AML-193 (cell line): Measurements from ENCODE around the gene GGT6.

Experiments
- DNase-seq, 2 experiments: peaks; one replicate each; lab custom pipeline; 2025; lab: John Stamatoyannopoulos, UW

Gene GGT6

DNA sequence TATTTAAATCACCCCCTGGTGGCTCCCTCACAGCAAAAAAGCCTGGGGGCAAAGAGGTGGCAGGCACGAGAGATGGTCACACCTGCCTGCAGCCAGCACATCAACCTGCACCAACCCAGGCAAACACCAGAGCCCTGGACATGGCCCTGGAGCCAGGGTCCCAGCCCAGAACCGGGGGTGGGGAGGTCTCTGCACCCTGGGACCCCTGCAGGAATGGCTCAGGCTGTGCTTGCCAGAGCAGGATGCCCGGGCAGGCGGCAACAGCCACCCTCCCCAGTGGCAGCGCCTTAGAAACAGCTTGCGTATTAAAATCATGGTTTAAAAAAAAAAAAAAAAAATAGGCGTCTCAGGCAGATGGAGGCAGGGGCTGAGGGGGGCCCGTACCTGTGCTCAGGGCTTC is 21.4 kb downstream of the GGT6 start:
- no peak for DNase-seq

DNA sequence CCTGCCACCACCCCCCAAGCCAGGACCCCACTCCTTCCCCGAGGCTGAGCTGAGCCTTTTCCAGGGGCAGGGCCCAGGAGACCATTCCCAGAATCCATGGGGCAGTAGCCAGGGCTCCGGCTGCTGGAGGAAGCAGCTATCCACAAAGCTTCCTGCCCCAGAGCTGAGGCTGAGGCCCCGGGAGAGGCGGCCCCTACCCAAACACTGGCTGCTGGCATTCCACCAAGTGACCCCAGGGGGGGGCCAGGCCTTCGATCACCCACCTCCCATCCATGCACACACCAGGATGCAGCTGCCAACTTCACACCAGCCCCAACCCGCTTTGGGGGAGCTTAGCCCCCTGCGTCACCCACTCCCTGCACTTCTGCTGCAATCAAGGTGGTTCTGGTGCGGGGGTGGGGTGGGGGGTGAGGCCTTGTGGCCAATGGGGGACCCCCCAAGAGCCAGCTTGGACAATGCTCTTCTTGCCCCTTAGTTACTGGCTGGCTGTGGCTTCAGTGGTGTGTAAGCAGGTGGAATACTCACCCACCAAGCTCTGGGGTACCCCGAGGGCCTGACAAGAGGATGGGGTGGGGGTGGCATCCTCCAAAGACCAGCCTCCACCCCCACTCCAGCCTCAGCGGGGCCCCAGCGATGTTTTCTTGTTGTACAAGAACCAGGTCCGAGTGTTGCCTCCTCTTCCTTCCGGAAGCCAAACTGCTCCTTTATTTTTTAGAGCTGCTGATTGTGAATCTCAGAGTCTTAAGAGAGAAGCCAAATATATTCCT is 22.0 kb downstream of the GGT6 start:
- DNase-seq, result no peak

DNA sequence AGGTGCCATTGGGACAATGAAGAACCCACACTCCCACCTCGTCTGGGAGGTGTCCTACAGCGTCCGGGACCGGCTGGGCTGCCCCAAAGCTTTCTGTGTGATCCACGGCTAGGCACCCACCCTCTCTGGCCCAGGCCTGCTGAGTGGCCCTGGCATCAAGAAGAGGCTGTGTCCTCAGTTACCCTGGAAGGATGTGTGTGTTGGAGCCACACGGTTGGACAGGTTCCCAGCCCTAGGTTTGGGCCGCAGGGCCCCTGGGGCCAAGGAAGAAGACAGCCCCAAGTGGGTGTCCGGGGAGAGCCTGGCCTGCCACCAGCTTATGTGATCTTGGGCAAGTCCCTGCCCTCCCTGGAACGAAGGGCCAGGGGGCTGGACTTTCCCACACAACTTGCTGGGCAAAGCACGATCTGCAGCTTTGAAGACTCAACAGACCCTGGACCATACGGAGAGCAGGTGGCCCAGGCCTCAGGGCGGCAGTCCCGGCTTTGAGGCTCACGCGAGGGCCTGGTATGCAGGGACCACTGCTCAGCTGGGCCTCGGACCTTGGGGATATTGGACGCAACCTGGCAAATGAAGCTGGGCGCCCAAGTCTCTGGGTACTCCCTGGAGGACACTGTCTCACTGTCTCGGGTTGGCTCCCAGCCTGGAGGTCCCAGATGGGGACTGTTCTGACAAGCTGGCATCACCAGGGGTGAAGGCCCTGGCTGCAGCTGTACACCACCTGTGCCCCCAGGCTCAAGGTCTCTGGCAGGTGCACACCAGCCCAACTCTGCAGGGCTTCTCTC is 22.7 kb downstream of the GGT6 start:
- no peak for DNase-seq

DNA sequence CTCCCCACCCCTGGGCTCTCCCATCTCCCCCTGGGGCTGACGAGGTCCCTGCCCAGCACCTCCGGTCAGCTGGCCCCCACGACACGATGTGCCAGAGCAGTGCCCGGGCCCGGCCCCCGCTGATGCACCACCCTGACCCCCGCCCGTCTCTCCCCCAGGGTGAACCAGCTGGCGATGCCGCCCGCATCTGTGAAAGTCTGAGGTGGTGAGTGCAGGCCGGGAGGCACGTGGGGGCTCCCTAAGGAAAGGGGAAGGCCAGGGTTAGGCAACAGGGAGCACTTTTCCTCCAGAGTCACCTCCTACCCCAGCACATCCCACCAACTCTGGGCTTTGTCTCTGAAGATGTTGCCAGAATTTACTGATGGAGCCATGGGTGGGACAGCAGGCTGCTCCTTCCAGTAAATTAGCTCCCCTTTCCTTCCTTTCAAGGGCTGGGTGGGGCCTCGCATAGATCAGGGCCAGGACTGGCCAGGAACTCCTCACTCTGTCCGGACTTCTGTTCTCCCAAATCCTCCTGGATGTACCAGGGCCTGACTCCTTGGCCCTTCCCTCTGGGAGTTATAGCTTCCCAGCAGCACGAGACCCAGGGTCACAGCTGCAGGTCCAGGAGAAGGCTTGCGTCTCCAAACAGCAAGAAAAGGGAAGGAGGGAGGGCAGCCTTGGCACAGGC is 23.5 kb downstream of the GGT6 start:
- no peak for DNase-seq

DNA sequence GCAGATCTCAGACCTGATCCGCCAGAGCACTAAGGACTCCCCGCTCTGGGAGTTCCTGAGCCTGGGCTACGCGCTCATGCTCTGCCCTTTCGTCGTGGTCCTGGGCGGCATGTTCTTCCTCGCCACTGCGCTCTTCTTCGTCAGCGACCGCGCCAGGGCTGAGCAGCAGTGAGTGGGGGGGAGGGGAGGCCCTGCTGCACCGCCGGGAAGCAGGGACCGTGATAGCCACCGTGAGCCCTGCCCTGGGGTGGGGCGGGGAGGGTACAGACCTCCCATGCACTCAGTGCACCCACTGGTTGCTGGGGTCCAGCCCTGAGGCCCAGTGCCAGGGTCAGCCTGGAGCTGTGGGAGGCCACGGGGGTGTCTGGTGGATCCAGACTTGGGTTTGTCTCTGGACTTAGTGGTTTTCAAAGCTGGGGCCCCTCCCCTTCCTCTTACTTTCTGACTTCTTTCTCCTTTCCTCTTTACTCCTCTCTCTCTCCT is 24.1 kb downstream of the GGT6 start:
- no peak for DNase-seq

DNA sequence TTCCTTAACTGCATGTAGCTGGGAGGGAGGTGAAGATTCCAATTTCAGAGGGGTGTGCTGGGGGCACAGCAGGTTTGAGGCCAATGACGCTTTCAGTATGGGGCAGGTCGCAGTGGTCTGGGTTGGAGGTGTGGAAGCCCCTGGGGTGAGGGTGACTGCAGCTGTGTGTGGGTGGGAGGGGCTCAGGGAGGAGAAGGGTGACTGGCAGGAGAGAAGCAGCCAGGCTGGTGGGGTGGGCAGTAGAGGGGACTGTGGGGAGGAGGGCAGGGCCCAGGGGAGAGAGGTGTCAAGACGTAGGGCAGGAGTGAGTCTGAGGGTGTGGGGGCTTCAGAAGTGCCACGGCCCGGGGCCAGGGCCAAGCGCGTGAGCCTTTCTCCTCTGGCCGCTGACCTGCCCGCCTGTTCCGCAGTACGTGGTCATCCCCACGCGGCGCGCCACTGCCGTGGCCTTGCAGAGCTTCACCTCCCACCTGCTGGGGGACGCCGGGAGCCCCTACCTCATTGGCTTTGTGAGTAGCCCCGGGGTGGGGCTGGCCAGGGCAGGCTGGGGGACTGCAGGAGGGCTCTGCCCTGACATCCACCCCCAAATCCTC is 24.6 kb downstream of the GGT6 start:
- no peak for DNase-seq

DNA sequence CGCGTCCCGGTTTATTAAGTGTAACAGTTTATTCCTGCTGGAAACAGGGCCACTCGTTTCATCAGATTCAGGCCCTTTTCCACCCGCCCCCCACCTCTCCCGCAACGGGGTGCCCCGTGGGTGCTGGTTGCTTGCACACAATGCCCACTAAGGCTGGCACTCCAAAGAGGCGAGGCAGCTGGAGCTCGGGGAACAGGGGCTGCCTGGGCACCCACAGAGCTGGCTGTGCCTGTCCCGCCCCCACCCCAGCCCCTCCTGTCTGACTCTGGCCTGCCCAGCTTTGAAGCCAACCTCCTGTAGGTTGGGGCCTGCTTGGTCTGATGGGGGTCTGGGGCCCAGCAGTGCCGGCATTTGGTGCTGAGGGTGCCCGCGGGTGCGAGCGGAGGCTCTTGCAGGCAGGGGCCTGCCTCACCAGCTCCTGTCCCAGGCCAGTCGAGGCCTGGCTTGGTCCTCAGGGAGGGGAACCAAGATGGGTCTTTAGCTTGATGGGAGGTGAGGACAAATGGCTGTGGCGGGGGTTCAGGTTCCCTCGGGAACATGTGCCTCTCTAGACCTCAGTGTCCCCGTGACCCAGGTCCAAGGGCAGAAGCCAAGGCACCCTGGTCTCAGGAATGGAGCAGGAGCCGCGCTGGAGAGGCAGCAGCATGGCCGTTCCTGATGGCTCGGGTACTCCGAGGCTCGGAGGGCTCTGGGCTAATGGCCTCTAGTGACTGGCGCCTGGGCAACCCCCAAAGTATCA is 25.3 kb downstream of the GGT6 start:
- DNase-seq, result no peak

DNA sequence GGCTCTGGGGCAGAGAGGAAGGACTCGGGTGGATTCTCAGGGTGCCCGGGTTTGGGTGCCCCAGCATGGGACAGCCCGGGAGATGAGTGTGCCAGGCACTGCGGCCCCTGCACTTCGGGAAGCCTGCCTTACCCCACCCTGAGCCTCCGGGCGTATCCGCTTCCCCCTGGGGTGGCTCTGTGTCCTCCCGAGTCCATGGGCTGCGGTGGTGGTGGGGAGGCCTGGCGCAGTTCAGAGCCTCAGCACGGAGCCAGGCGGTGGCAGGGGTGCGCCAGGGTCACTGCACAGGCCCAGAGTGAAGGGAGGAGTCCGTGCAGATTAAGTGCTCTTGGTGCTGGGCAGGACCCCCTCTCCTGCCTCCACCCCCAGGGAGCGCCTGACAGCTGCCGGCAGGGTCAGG is 25.9 kb downstream of the GGT6 start:
- DNase-seq, result no peak

DNA sequence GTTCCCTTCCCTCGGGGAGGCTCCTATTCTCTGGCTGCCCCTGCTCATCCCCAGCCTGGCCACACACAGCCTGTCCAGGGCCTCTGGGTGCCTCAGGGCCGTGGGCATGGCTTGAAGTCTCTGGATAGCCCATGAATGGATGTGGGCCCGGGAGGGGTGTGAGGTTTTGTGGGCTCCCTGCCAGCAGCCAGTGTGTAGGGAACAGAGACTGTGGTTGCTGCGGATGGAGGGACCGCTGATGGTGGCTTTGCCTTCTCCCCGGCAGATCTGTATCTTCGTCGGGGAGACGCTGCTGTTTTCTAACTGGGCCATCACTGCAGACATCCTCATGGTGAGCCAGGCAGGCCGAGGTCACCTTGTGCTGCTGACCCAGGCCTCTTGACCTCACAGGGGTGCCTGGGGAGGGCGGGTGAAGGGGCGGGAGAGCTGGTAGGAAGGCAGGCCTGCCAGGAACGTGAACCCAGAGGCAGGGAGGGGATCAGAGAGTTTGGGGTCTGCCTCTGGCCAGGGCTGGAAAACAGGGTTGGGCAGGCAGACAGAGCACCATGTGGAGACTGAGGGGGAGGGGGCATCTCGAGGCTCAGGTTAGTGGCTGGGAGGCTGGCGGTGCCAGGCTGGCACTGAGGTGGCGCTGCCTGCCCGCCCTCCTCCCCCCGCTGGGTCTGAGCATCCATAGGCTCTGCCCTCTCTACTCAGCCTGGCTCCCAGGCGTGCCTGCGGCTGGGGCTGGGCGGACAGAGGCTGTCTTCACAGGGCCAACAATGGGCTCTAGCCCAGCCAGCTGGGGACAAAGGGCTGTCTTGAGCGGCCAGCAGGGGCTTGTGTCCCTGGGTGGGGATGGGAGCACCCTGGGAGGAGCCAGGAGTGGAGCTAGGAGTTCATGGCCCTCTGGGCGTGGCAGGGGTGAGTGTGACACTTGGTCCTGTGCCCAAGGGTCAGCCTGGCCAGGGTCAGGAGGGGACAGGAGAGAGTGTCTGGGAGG is 26.6 kb downstream of the GGT6 start:
- no peak for DNase-seq

DNA sequence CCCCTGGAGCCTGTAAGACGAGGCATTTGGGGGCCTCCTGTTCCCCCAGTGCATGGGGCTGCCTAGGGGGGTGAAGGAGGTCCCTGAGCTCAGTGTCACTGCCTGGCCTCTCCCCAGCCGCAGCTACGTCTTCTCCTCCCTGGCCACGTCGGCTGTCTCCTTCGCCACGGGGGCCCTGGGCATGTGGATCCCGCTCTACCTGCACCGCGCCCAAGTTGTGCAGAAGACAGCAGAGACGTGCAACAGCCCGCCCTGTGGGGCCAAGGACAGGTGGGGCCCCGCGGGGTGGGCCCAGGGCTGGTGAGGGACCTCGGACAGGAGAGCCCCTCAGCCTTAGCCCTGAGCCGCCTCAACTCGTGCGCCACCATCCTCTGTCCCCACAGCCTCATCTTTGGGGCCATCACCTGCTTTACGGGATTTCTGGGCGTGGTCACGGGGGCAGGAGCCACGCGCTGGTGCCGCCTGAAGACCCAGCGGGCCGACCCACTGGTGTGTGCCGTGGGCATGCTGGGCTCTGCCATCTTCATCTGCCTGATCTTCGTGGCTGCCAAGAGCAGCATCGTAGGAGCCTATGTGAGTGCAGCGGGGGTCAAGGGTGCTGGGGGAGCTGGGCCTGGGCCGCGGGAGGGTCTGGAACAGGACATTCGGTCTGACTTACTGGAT is 27.4 kb downstream of the GGT6 start:
- no peak for DNase-seq

DNA sequence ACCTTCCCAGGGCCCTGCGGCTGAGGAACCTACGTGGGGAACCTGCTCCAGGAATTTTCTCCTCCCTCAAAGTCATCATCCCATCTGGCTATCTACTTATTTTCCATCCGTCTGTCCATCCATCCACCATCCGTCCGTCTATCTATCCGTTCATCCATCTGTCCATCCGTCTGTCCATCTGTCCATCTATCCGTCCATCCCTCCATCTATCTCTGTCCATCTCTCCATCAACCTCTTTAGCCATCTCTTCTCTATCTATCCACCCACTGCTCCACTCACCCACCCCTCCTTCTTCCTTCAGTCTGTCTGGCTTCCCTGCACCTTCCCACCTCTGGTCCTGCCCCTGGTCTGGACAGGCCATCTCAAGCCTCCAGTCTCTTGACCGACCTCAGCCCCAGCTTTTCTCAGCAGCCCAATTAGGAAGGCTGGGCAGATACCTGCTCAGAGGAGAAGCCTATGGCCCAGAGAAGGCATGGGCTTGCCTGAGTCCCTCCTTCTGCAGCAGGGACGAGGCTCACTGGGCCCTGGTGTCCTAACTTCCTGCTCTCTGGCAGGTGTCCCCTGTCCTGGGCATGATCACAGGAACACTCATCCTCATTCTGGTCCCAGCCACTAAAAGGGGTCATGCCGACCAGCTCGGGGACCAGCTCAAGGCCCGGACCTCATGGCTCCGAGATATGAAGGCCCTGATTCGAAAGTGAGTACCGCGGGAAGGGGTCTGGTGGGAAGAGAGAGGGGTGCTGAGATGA is 28.2 kb downstream of the GGT6 start:
- no peak for DNase-seq

DNA sequence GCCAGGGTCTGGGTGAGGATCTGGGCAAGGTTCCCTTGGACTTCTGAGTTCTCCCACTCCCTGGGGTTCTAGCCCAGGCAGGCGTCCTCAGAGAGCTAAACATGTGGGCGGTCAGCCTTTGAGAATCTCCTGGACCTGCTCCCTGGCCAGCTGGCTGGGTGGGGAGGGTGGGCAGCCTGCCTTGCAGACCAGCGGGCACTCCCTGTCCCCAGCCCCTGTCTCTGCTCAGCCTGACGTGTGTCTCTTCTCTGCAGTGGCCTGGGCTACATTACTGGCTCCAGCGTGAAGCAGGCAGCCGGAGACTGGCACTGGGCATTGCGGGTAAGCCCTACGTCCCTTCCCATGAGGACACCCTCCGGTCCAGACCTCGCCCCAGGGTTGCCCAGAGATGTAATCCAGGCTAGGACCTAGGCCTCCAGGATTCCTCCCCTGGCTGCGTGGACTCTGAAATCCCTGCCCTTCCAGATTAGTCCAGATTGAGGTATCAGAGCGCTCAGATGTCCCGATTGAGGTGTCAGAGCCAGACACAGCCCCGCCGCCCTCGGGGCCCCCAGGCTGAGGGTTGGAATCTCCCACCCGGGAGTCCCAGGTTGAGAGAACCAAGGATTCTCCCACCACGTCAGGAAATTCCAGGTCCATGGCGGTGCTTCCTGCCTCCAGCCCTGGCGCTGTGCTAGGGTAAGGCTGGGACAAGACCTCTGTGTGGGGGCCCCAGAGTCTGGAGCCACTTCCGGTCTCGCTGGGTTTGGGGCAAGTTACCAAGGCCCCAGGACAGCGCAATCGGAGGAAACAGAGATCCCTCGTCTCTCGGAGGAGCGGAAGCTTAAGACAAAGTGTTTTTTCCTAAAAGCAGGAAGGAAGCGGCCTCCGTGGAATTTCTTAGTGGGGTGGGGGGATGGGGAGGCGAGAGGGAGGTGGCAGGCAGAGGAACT is 29.3 kb downstream of the GGT6 start:
- no peak for DNase-seq

DNA sequence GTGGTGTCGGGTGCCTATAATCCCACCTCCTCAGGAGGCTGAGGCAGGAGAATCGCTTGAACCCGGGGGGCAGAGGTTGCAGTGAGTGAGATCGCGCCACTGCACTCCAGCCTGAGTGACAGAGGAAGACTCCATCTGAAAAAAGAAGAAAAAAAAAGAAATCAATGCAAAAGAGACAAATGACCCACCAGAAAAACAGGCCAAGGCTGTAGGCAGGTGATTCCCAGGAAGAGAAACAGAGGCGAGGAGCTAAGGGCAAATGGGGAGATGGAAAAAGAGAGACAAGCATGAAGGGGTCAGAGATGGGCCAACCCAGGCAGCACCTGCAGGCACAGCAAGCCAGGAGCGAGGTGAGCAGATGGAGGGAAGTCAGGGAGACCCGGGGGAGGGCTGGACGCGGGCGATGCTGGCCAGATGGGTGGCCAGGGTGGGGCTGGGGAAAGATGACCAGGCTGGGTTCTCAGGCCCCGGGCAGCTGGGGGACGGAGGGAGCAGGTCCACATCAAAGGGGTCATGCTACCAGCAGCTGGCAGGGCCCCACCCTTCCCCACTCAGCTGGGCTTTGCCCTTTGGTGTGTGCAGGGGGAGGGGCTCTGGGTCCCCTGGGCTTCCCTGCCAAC is 30.7 kb downstream of the GGT6 start:
- no peak for DNase-seq

DNA sequence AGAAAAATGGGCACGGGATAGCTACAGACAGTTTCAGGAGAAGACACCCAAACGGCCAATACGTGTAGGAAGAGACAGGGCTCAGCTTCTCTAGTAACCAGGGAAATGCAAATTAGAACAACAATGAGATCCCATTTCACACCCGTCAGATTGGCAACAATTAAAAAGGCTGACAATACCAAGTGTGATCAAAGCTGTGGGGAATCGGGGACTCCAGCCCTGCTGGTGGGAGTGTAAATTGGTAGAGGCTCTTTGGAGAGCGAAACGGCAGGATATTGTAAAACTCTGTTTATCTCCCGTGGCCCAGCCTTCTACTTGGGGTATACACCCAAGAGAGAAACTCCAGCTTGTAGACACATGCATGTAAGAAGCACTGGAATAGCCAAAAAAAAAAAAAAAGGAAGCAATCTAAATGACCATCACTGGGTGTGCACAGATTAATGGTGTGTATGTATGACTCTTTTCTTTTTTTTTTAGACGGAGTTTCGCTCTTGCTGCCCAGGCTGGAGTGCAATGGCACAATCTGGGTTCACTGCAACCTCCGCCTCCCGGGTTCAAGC is 32.7 kb downstream of the GGT6 start:
- no peak for DNase-seq

DNA sequence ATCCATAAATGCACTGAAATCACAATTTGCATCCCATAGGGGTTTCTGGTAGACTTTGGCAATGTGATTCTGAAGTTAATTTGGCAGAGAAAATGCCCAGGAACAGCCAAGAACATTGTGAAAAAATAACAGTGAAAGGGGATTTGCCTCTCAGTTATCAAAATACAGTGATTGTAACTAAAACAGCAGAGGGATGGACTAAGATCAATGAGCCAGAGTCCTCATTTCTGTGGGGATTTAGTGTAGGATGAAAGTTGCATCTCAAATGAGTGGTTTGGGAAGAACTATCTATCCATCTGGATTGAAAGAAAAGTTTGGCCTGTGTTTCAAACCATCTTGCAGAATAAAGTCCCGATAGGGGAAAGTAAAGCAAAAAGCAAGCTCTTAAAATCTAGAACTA is 33.2 kb downstream of the GGT6 start:
- no peak for DNase-seq

DNA sequence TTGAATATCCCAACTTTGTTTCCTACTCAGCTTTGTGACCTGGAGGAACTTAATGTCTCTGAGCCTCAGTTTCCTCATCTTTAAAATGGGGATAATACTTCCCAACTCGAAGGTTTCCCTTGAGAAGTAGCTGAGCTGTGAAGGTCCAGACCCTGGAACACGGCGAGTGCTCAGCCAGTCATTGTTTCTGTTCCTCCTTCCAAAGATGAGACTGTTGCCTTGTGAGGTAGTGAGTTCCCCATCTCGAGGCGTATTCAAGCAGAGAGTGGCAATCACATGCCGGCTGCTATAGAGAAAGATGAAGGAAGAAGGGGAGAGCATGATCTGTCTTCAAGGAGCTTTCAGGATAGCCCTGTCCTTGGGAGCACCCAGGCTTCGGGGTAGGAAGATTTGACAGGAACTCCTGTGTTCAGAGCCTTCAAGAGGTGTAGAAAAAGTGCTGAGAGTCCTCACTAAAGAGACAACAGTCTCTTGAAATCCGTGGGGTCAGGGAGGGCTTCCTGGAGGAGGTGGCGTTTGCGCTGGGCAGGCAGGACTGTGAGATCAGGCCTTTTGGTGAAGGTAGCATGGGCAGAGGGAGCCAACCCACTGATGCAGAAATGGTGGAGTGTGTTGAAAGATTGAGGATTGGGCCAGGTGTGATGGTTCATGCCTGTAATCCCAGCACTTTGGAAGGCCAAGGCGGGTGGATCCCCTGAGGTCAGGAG is 34.5 kb downstream of the GGT6 start:
- DNase-seq, result no peak

DNA sequence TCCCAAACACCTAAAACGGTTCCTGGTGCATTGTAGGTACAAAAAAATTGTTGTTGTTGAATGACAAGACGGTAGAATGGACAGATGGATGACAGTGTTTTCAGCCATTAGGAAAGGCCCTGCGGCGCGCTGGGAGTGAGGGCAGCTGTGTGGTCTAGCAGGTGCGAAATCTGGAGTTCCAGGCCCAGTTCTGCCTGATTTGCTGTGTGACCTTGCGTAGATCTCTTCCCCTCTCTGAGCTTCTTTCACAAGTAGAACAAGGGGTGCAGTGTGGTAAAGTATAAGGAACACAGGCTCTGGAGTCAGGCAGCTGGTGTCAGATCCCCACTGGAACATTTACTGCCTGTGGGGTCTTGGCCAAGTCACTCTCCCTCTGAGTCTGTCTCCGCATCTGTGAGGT is 36.4 kb downstream of the GGT6 start:
- no peak for DNase-seq
